Stimulated activated CD4-positive, alpha-beta T cell treated with anti-CD3 and anti-CD28 coated beads, Interleukin-12 subunit alpha, Interleukin-12 subunit beta, amount 100 ng/mL, for 24 hours (primary cell): ENCODE data around the gene AQR.

Experiments used
- DNase-seq, 2 experiments: peaks; one replicate each; pipeline ENCODE4 v3.0.0-alpha.2; 2020; ENCODE audit warnings: low read depth in 2 of 2

Gene AQR

DNA sequence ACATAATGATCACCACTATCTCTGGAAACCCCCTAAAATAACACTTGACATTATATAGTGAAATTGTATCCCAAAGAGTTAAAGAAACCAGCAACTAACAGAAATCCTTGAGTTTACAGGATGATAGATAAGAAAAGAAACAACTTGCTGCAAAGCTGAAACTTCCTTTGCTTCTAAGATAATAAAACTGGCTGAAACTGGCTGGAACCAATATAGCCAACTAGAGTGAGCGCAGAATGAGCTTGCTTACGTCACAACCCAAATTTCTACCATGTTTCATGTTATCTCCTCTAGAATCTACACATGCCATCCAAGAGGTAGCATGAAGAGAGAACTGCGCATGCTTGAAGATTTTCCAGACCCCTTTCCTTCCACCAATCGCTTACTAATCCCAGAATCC, 90.4 kb downstream of the AQR start:
- no peak for DNase-seq

DNA sequence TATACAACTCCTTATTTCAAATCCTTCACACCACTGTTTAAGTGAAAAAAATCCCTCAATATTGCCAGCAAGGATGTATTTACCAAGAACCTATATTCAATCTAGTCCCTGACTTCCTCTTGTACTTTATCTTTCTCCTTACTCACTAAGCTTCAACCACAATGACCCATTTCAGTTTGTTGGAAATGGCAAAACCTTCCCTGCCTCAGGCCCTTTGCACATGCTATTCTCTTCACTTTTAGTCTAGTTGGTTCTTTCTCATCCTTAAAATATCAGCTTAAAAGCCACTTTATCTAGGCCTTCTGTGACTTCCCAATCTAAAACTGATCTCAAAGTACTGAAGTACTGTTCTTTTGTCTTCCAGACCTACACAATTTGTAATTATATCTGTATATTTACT, 92.9 kb downstream of the AQR start:
- DNase-seq = no peak

DNA sequence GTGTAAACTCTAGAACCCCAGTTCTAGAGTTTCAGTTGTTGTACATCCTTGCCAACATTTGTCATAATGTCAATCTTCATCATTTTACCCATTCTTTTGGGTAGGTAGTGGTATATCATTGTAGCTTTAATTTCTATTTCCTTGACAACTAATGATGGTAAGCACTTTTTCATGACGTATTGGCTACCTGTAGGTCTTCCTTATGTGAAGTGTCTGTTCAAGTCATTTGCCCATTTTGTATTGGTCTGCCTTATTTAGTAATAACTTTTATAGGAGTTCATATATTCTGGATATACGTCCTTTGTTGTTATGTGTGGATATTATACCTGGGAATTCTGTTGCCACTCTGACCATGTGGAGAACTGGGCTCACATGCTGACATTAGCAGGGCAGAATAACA, 100.4 kb downstream of the AQR start:
- DNase-seq = no peak

DNA sequence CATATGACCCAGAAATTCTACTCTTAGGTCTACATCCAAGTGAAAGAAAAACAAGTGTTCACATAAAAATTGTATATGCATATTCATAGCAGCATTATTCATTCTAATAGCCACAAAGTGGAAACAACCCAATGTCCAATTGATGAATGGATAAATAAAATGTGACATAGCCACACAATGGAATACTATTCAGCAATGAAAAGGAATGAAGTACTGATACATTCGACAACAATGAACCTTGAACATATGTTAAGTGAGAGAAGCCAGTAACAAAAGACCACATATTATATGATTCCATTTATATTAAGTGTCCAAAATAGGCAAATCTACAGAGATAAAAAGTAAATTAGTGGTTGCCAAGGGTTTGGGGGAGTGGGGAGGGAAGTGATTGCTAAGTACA, 104.0 kb downstream of the AQR start:
- no peak for DNase-seq

DNA sequence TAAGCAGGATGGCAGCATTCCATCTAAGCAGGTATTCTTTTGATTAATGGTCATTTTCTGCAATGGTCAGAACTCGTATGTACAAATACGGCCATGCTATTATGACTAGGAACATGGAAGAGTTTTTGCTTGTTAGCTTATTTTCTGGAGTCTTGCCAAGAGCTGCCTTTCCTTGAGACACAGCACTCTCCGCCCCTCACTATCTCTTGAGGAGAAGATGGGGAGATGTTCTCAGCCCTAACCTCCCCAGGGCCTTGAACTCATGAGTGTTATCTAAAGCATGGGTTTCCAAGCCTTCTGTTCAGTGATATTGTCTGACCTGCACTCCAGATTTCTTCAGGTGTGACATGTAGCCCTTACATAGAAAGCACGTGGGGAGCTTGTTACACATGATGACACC, 108.3 kb downstream of the AQR start:
- no peak for DNase-seq

DNA sequence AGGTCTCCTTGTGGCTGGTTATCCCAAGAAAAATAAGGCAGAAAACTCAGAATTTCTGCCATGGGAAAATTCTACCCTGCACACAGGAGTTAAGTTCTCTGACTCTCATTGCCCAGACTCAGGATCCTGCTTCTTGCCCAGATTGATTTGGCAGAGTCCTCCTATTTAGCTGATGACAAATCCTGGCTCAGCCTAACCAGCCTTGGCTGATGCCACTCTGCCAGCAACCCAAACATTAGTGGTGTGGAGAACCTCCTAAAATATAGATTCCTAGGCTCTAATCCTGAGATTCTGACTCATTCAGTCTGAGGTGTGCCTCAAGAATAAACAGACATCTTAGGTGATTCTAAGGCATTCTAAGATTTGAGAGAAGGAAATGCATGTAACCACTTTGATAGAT, 113.6 kb downstream of the AQR start:
- DNase-seq = no peak

DNA sequence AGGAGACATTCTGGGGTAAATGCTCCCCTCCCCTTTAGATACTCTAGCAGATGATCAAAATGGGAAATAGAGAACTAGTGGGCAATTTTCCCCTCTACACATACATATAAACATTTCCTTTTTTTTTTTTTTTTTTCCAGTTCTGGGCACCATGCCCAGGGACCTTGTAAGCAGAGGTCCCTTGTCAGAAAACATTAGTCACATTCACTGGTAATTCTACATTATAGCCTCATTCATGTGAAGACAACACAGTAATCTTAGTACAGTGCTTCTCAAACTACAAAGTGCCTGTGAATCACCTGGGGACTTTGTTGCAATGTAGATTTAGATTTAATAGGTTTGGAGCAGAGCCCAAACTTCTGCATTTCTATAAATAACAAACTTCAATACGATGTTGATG, 114.1 kb downstream of the AQR start:
- DNase-seq = no peak

DNA sequence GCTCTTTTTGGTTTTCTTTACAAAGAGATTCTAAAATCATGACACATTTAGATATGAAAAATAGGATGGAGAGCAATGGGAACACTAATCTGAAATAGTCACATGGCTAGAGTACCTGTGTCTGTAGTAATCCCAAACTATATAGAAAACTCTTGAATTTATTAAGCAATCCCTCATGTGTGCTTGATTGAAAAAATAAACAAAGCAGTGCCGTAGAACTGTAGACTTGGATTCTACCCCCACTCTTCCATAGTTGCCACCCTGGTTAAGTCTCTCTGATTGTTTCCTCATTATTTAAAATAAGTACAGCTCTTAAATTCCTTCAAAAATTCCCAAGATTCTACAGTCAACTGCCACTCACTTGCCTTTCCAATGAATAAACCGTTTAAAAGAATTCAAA, 115.3 kb downstream of the AQR start:
- no peak for DNase-seq

DNA sequence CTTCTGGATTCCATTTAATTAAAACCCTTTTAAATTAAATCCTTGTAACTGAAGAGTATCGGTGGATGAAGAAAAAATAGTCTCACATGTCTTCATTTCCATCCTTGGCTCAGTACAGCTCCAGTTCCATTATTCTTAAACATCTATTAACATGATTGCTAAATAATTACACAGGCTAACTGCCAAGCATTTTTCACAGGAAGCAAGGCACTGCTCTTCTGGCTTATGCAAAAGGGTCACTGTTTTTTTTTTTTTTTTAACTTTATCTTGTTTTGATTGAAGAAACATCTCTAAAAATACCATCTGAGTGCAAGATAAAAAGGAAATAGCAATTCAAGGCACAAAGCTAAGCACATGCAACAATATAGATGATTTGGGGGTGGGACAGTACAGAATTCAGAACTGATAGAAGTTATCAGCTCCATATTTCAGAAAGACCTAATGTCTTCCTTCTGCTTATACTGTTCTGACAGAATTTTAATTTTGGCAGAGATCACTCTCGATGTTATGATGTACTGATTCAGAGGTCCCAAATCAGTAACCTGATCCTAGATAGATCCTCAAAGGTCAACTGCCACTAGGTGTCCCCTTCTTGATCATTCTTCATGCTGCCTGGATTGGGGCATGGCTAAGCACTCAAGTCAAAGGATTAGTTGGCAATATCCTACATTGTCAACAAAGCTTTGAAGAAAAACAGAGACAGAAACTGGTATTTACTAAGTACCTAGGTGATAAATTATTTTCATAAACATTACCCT, 116.4 kb downstream of the AQR start:
- DNase-seq = no peak

DNA sequence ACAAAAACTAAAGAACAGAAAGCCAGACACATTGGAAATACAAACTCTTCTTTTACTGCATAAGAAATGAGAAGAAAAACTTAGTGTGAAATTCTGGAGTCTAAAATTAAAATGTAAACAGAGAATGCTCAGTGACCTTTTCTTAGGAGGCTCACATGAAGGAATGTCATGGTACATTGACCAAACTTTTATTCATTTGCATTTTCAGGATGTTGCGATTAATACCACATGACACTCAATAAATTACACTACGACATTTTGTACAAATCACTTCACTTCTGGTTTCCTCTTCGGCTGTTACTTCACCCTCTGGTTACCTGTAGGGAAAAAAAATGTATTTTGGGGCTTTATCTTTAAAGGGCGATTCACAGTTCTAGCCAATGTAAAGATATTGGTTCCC, 117.8 kb downstream of the AQR start:
- no peak for DNase-seq

DNA sequence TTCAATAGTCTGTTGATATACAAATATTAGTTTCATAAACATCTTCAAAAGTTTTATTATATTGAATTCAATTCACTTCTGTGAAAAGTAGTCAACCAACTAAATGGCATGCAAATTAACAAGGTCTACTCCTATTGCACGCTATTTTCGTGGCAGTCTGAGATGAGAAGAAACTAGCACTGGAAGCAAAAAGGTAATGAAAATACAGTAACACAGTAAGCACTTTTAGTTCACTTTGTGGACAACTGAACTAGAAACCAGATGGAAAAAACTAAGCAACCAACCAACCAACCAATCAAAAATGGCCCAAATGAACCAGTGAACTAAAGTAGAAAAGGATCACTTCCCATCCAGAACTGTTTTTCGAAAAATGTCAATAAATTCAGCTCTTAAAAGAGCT, 118.5 kb downstream of the AQR start:
- no peak for DNase-seq

DNA sequence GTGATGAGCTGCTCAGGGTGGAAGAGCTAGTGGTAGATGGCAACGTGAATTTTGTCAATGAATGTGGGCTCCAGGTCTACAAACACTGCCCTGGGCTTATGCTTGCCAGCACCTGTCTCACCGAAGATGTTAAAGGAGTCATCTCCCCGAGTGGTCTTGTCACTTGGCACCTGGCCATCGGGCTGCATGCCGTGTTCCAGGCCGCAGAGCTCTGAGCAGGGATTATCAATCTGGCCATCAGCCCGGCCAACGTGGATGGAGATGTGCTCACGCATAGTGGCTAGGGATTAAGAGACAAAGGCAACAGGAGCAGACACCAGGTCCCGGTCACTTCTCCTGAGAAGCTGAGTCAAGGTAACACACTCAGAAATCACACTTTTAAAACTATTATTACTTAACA, 119.4 kb downstream of the AQR start:
- no peak for DNase-seq

DNA sequence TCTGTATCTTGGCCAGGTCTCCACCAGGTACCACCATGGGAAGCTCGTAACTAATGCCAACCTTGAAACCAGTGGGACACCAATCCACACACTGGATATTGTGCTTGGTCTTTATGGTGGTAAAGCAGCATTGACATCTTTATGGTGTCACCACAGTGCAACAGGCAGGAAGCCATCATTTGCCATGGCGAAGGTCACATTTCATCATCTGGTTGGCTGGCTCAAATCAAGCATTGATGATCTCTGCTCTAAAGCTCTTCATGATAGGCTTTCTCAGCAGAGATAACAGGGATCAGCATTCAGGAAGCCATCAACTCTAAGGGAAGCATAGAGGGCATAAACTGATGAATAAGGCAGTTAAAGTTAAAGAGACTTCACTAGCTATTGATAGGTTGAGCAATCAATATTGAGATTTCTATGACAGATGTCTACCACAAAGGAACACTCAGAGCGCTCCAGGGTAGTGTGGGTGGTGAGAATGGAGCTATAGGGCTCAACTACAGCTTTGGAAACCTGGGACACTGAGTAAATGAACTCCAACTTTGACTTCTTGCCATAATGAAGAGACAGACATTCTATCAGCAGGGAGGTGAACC, 120.1 kb downstream of the AQR start:
- no peak for DNase-seq

DNA sequence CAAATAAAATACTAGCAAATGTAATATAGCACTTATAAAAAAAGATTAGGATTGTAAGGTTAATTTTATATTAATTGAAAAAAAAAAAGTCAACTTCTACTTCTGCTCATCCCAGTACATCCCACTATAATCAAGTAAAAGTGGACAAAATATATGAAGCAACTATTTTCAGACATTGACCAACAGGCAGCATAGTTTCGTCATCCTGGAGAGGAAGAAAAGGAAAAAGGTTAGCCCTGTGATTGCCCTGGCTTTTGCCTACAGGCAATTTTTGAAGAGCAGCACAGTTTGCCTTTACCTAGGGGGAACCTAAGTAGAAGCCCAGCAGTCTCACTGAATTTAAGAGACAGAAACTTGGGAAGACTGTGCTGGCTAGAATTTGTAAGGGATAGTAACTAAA, 121.9 kb downstream of the AQR start:
- DNase-seq = no peak

DNA sequence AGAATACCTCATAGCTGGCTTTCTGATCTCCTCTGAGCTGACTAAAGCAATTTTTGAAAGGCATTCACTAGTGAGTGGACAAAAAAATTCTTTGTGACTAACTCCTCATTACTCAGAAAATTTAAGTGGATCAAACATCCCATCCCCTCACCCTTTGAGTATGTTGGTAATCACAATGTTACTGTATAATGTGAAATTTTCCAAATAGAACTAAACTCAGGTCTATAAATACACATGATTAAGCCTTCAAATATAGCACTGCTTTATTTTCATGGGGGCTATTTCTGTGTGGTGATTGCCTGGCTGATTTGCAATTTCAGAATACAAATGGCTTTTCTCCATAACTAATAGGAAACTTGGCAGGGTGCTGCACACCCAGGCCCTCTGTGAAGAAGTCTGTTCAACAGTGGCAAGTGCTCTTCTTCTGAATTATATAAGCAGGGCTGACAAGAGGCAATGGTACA, 128.2 kb downstream of the AQR start:
- DNase-seq = no peak

DNA sequence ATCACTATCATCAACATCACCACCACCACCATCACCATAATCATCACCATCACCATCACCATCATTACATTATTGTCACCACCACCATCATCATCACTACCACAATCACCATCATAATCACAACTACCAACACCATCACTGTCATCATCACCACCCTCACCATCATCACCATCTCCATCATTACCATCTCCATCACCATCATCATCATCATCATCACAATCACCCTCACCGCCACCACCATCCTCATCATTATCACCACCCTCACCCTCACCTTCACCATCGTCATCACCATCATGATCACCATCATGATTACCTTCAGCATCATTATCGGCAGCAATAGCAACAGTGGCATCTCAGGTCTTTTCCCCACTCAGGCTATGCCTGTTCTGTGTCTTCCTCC, 131.3 kb downstream of the AQR start:
- no peak for DNase-seq

DNA sequence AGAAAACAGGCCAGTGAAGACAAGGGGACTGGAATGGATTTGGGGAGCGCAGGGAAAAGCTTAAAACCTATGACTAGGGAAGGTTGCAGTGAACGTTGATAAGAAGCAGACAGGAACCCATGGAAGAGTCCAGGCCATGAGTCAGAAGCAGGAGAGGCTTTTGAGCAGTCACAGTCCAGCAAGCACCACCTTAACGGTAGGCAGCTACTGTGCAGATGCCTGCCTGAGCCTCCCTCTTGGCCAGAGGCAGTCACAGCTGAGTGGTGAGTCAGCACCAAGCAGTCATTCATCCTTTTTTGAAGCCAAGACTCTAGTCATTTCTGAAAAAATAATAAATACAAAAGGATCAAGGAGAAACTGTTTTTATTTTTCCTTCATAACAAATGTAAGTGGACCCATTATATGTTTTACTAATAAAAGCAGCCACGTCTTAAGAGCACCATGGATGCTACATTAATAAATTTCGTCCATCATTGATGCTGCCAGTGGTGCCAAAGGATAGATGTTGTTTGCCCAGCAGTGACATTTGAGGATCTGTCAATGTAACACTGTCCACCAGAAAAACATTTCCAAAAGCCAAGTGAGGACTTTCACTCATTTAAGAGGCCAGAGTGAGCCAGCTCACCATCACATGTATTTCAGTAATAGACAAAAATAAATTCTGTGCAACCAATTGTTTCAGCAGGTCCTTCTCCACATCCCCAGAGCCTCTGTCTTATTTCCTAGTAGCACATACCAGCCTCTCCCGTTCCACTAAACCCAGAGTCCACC, 132.1 kb downstream of the AQR start:
- no peak for DNase-seq

DNA sequence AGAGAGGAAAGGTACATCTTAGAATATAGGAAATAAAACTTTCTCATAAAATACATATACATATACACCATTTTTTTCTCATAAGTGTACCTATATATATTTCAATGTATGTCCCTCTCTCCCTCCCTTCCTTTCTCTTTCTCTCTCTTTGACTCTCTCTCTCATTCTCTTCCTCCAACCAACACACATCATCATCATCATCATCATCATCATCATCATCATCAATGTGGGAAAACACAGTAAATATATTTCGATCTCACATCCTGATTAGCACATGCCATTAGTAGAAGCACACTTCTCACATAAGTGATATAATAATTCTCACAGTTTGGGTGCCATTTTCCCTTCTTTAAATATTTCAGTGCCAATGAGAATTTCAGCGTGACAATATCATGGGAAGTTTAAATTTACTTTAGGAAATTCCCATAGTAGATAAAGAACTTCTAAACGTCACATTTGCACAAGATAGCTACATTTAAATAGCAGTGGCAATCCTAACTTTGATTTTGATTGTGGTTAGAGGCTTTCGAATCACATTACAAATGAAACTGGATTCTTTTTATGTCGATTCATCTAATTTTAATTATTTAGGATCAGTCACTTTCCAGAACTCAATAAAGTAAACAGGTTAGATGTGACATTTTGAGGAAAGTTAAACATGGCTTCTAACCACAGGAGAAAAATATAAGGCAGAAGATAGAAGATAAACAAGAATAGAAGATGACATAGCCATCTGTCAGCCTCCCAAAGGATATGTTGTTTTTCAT, 141.2 kb downstream of the AQR start:
- no peak for DNase-seq

DNA sequence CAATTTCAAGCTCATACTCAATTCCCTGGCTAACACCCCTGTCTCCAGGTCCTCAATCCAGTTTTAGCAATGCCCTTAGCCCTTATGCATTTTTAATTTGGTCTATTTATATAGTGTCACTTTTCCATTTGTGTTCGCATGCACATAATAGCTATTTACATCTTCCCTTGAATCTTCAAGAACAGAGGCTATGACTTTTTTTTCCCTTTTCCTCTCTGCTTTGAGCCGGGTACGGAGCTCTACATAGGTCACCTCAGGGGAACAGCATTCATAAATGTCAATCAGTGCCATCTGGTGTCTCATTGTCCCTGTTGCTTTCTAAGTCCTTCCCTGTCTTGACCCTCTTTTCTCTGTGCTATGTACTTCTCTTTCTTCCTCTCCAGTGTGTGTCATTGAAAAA, 147.7 kb downstream of the AQR start:
- DNase-seq = no peak

DNA sequence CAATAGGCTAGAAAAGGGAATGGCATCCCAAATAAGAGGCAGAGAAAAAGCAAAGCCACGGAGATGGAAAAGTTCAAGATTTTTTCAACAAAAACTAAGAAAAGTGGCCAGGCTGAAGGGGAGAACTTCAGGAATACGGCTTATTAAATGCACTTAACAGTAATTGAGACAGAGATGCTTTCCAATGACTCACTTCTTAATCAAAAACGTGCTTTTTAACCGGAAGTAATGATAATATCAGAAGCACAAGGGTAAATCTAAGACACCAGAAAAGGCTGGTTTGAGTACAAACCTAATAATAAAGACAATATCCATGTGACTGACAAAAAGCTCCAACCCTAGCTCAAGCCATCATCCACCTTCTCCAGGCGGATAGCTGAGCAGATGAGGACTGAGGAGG, 149.4 kb downstream of the AQR start:
- no peak for DNase-seq

DNA sequence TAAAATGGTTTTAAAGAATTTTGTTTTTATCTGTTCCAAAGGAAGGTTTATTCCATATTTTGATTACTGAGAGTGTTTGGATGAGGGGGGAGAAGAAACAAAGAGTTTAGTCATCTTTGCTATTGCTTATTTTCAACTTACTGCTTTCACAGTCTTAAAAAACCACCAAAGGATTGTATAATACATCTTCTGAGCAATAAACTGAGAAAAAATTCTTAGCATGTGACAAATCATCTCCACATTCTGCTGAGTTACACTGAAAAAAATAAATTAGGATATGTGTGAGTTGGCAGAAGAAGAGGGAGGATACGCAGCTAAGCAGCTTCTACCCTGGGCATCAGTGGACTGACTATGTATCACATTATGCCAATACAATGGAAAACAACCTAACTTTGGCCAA, 151.0 kb downstream of the AQR start:
- DNase-seq = no peak

DNA sequence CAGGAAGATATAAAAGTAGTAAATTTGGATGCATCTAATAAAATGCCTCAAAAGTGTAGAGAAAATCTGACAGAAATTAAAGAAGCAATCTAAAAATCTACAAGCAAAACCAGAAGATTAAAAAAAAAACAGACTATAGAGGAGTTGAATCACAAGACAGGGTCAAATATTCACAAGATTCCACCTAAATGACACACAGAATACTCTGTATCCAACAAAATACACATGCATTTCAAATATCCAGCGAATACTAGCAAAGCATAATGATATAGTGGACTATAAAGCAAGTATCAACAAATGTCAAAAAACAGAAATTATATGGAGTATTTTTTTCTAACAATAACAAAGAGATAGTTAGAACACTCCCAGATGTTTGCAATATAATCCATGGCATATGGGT, 153.7 kb downstream of the AQR start:
- no peak for DNase-seq
